T-helper 2 cell treated with Interferon-gamma antibody and Interleukin-4, amounts not matched to agents 5 μg/mL and 100 μg/mL, for 36 hours (primary cell): Measurements from ENCODE around the gene LGSN.
"Not testable (repeated sequence)": the region's sequence is repeated elsewhere in the genome, so short reads cannot be mapped to it uniquely, and the experiment has no call there.

Experiments used
- DNase-seq: peaks from one replicate; pipeline ENCODE4 v3.0.0; 2021; ENCODE audit warnings: low spot score
- H3K27ac Mint-ChIP-seq: one replicate; pipeline ENCODE4 v1.8.0; 2021; ENCODE audit warnings: mild to moderate bottlenecking, mixed read lengths
- H3K27me3 Mint-ChIP-seq: one replicate; pipeline ENCODE4 v1.8.0; 2021; ENCODE audit warnings: low read depth, mixed read lengths
- H3K36me3 Mint-ChIP-seq: one replicate; pipeline ENCODE4 v1.8.0; 2021; ENCODE audit warnings: low read depth, mixed read lengths
- H3K4me1 Mint-ChIP-seq: one replicate; pipeline ENCODE4 v1.8.0; 2021; ENCODE audit warnings: low read depth, mixed read lengths
- H3K4me3 Mint-ChIP-seq: one replicate; pipeline ENCODE4 v1.8.0; 2022; ENCODE audit warnings: mild to moderate bottlenecking, moderate library complexity, mixed read lengths
- H3K9me3 Mint-ChIP-seq: one replicate; pipeline ENCODE4 v1.8.0; 2021; ENCODE audit warnings: mixed read lengths

The LGSN gene

GRCh38 chr6:63333440-63333839 lies 13.7 kb upstream of the LGSN start:
- no peaks in the 10 kb centered on the region for H3K36me3 Mint-ChIP-seq
- no peaks in the 10 kb centered on the region for H3K4me1 Mint-ChIP-seq
- no peak overlapping the region for H3K4me3 Mint-ChIP-seq
- no peak overlapping the region for H3K27ac Mint-ChIP-seq
- DNase-seq: no peak
- no peaks in the 10 kb centered on the region for H3K9me3 Mint-ChIP-seq
- no peaks in the 10 kb centered on the region for H3K27me3 Mint-ChIP-seq

GRCh38 chr6:63326630-63327029 lies 6.8 kb upstream of the LGSN start:
- not testable (repeated sequence) for H3K27ac Mint-ChIP-seq, H3K36me3 Mint-ChIP-seq, DNase-seq

GRCh38 chr6:63322981-63323380 lies 3.2 kb upstream of the LGSN start:
- no peaks in the 10 kb centered on the region for H3K36me3 Mint-ChIP-seq
- H3K27ac Mint-ChIP-seq: no peak overlapping the region
- H3K9me3 Mint-ChIP-seq: peaks cover 3% of the 10 kb centered on the region
- H3K27me3 Mint-ChIP-seq: no peaks in the 10 kb centered on the region
- no peak overlapping the region for H3K4me3 Mint-ChIP-seq
- DNase-seq: no peak
- no peaks in the 10 kb centered on the region for H3K4me1 Mint-ChIP-seq

More at GRCh38 chr6:63326630-63327029, 6.8 kb upstream of the LGSN start:
- not testable (repeated sequence) for H3K4me3 Mint-ChIP-seq, H3K9me3 Mint-ChIP-seq, H3K27me3 Mint-ChIP-seq, H3K4me1 Mint-ChIP-seq

GRCh38 chr6:63321821-63322220 lies 2.0 kb upstream of the LGSN start:
- Mint-ChIP-seq H3K27me3 (no peaks in the 10 kb centered on the region), H3K27ac (no peak overlapping the region), H3K36me3 (no peaks in the 10 kb centered on the region), H3K4me1 (no peaks in the 10 kb centered on the region), H3K4me3 (no peak overlapping the region), H3K9me3 (peaks cover 3% of the 10 kb centered on the region)
- no peak for DNase-seq

GRCh38 chr6:63317641-63318040 lies 2.1 kb downstream of the LGSN start:
- H3K4me3 Mint-ChIP-seq: no peak overlapping the region
- DNase-seq: no peak
- no peak overlapping the region for H3K27ac Mint-ChIP-seq
- H3K36me3 Mint-ChIP-seq: no peaks in the 10 kb centered on the region
- no peaks in the 10 kb centered on the region for H3K27me3 Mint-ChIP-seq
- no peaks in the 10 kb centered on the region for H3K9me3 Mint-ChIP-seq
- no peaks in the 10 kb centered on the region for H3K4me1 Mint-ChIP-seq

- Mint-ChIP-seq H3K4me3 (no peak overlapping the region), H3K27ac (no peak overlapping the region), H3K9me3 (no peaks in the 10 kb centered on the region), H3K36me3 (no peaks in the 10 kb centered on the region), H3K27me3 (no peaks in the 10 kb centered on the region), H3K4me1 (no peaks in the 10 kb centered on the region)
- no peak for DNase-seq
Observed at GRCh38 chr6:63316113-63316512, 3.7 kb downstream of the LGSN start.

GRCh38 chr6:63313111-63313510 lies 6.7 kb downstream of the LGSN start:
- H3K9me3 Mint-ChIP-seq: no peaks in the 10 kb centered on the region
- no peaks in the 10 kb centered on the region for H3K4me1 Mint-ChIP-seq
- H3K27ac Mint-ChIP-seq: no peak overlapping the region
- no peak for DNase-seq
- no peaks in the 10 kb centered on the region for H3K27me3 Mint-ChIP-seq
- no peak overlapping the region for H3K4me3 Mint-ChIP-seq
- no peaks in the 10 kb centered on the region for H3K36me3 Mint-ChIP-seq

- DNase-seq: no peak
- no peaks in the 10 kb centered on the region for H3K36me3 Mint-ChIP-seq
- H3K27me3 Mint-ChIP-seq: no peaks in the 10 kb centered on the region
- no peaks in the 10 kb centered on the region for H3K4me1 Mint-ChIP-seq
- H3K9me3 Mint-ChIP-seq: no peaks in the 10 kb centered on the region
- no peak overlapping the region for H3K4me3 Mint-ChIP-seq
- no peak overlapping the region for H3K27ac Mint-ChIP-seq
Observed at GRCh38 chr6:63307581-63308246, 12.1 kb downstream of the LGSN start.

GRCh38 chr6:63306420-63306819 lies 13.4 kb downstream of the LGSN start:
- Mint-ChIP-seq H3K36me3 (no peaks in the 10 kb centered on the region), H3K4me1 (no peaks in the 10 kb centered on the region)

GRCh38 chr6:63305277-63305676 lies 14.5 kb downstream of the LGSN start:
- H3K9me3 Mint-ChIP-seq: no peaks in the 10 kb centered on the region
- no peak overlapping the region for H3K4me3 Mint-ChIP-seq
- H3K36me3 Mint-ChIP-seq: no peaks in the 10 kb centered on the region
- H3K27ac Mint-ChIP-seq: no peak overlapping the region
- DNase-seq: no peak
- no peaks in the 10 kb centered on the region for H3K27me3 Mint-ChIP-seq
- H3K4me1 Mint-ChIP-seq: no peaks in the 10 kb centered on the region

More at GRCh38 chr6:63306420-63306819, 13.4 kb downstream of the LGSN start:
- Mint-ChIP-seq H3K27ac (no peak overlapping the region), H3K27me3 (no peaks in the 10 kb centered on the region), H3K4me3 (no peak overlapping the region), H3K9me3 (no peaks in the 10 kb centered on the region)
- no peak for DNase-seq

- H3K4me1 Mint-ChIP-seq: no peaks in the 10 kb centered on the region
- H3K27me3 Mint-ChIP-seq: no peaks in the 10 kb centered on the region
- H3K27ac Mint-ChIP-seq: no peak overlapping the region
Observed at GRCh38 chr6:63303476-63303875, 16.3 kb downstream of the LGSN start.

GRCh38 chr6:63299667-63300066 lies 20.1 kb downstream of the LGSN start:
- no peaks in the 10 kb centered on the region for H3K4me1 Mint-ChIP-seq
- H3K9me3 Mint-ChIP-seq: no peaks in the 10 kb centered on the region
- no peaks in the 10 kb centered on the region for H3K27me3 Mint-ChIP-seq
- no peak overlapping the region for H3K4me3 Mint-ChIP-seq
- DNase-seq: no peak
- H3K36me3 Mint-ChIP-seq: no peaks in the 10 kb centered on the region
- H3K27ac Mint-ChIP-seq: no peak overlapping the region

More at GRCh38 chr6:63303476-63303875, 16.3 kb downstream of the LGSN start:
- Mint-ChIP-seq H3K36me3 (no peaks in the 10 kb centered on the region), H3K9me3 (no peaks in the 10 kb centered on the region), H3K4me3 (no peak overlapping the region)
- DNase-seq: no peak

- no peak overlapping the region for H3K4me3 Mint-ChIP-seq
- H3K9me3 Mint-ChIP-seq: no peaks in the 10 kb centered on the region
- no peaks in the 10 kb centered on the region for H3K4me1 Mint-ChIP-seq
- no peaks in the 10 kb centered on the region for H3K36me3 Mint-ChIP-seq
- H3K27ac Mint-ChIP-seq: no peak overlapping the region
- H3K27me3 Mint-ChIP-seq: no peaks in the 10 kb centered on the region
- no peak for DNase-seq
Observed at GRCh38 chr6:63295553-63296194, 24.1 kb downstream of the LGSN start.

- Mint-ChIP-seq H3K4me1 (no peaks in the 10 kb centered on the region), H3K36me3 (no peaks in the 10 kb centered on the region)
Observed at GRCh38 chr6:63290492-63291058, 29.2 kb downstream of the LGSN start.

More at GRCh38 chr6:63290492-63291058, 29.2 kb downstream of the LGSN start:
- no peak overlapping the region for H3K4me3 Mint-ChIP-seq
- H3K9me3 Mint-ChIP-seq: no peaks in the 10 kb centered on the region
- H3K27ac Mint-ChIP-seq: no peak overlapping the region
- no peak for DNase-seq
- no peaks in the 10 kb centered on the region for H3K27me3 Mint-ChIP-seq
